AG09309 (cell line): Measurements from ENCODE around the gene FECH.

Experiments used
- DNase-seq: peaks from one replicate; pipeline ENCODE4 v3.0.0-alpha.2; 2010; ENCODE audit warnings: low read depth
- H3K4me3 ChIP-seq: 2 replicates; pipeline ENCODE4 v1.5.1; 2011; ENCODE audit warnings: mild to moderate bottlenecking, low read depth, low read length, moderate library complexity; ENCODE audit not compliant: control insufficient read depth
- TF ChIP-seq, protein P1 (sequence below): IDR thresholded peaks from 2 replicates; pipeline ENCODE4 v1.5.1; 2011; ENCODE audit warnings: mild to moderate bottlenecking, low read depth, low read length, inconsistent platforms; ENCODE audit not compliant: insufficient read depth, control insufficient read depth; ENCODE audit errors: missing control alignments

Gene FECH

DNA sequence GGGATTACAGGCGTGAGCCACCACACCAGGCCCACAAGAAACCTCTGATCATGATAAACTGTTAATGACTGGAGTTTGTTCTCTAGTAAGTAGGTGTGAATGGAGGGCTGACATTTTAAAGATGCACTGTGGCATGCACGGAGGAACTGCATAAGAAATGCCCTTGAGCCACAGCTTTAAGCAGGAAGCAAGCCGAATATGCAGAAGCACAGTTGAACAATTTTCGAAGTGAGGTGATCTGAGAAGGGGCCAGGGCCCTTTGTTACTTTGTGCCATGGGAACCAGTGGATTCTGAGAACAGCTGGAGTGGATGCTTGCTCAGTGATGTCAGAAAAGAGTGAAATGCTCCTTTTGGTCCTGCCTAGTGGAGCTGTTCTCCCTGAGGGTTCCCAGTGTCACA, 16.3 kb downstream of the FECH start:
- H3K4me3 ChIP-seq = no peak overlapping the region
- TF ChIP-seq, protein P1, sequence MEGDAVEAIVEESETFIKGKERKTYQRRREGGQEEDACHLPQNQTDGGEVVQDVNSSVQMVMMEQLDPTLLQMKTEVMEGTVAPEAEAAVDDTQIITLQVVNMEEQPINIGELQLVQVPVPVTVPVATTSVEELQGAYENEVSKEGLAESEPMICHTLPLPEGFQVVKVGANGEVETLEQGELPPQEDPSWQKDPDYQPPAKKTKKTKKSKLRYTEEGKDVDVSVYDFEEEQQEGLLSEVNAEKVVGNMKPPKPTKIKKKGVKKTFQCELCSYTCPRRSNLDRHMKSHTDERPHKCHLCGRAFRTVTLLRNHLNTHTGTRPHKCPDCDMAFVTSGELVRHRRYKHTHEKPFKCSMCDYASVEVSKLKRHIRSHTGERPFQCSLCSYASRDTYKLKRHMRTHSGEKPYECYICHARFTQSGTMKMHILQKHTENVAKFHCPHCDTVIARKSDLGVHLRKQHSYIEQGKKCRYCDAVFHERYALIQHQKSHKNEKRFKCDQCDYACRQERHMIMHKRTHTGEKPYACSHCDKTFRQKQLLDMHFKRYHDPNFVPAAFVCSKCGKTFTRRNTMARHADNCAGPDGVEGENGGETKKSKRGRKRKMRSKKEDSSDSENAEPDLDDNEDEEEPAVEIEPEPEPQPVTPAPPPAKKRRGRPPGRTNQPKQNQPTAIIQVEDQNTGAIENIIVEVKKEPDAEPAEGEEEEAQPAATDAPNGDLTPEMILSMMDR = no peak
- DNase-seq = no peak

DNA sequence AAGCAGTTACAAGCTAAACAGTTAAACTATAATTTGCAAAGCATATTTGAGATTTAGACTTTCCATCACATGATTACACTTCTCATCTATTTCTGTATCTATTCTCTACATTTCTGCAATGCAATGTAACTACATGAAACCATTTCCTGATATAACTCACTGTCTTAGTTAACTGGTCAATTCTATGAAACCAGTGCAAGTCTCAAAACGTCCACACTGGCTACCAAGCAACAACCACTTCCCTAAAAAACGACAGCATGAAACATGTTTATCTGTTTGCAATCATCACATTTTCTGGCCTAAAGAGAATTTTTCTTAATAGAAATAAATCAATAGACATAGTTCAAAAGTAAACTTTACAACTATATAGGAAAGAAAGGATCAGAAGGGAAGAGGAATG, 17.4 kb downstream of the FECH start:
- no peak for DNase-seq
- TF ChIP-seq, protein P1 = no peak
- no peak overlapping the region for H3K4me3 ChIP-seq

DNA sequence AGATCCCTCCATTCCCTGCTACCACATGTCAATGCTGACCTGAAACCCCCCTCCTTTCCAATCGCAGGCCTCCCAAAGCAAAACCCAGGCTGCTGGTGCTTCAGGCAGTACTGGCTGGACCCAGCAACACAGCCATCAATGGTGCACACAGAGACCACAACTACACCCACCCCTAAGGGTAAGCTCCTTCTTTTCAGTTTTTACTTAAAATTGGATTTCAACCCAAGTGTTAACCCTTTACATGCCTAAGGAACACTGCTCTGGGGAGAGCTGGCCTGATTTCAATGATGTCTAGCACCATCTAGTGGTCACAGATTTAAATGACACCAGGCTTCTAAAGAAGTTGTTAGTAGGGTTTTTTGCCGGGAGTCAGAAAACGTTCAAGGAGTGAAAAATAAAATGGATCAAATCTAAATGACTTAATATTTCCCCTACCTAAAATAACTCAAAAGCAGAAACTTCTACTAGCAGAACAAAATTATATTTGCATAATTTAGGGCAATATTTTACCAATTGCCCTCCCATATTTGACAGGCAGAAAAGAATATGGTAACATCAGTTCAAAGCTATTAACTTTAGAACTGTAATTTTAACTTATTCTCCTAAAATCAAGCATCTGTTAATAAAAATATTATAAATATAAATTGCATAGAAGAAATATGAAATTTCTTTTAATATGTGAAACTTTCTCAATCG, 24.6 kb downstream of the FECH start:
- TF ChIP-seq, protein P1 = peak; percentile 66
- no peak for DNase-seq
- no peak overlapping the region for H3K4me3 ChIP-seq

DNA sequence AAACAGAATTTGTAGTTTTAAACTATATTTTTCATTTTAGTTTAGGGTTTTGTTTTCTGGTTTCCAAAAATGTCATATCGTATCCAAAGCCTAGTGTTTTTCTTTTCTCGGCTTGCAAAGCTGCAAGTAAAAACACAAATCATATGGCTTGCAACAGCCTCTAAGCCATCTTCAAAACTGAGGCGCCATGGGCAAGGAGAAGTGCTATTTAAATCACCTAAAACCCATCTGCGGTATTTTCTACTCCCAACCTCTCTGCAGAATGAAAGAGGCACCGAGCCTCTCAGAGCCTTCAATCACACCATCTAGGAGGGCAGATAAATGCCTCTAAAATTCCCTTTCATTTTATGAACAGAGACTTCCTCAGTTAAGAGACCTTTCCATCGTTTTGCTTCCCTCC, 25.2 kb downstream of the FECH start:
- no peak overlapping the region for H3K4me3 ChIP-seq
- DNase-seq = no peak
- TF ChIP-seq, protein P1 = no peak

DNA sequence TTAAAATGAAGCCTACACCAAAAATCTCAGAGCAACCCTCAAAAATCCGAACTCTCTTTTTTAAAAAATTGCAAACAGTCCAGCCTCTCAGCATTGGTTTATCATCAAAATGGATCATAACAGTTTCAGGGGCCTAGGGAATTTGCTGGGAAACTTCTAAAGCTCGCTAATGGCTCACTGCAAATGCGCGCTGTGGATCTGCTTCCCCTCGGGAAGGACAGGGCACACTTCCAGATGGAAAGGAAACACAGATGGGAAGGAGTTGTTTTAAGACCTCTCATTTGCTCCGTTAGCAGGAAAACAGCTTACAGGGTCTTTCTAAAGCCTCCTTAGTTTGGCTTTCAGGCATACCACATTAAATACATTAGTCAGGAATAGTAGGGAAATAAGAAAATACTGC, 27.2 kb downstream of the FECH start:
- no peak for DNase-seq
- TF ChIP-seq, protein P1 = no peak
- no peak overlapping the region for H3K4me3 ChIP-seq

DNA sequence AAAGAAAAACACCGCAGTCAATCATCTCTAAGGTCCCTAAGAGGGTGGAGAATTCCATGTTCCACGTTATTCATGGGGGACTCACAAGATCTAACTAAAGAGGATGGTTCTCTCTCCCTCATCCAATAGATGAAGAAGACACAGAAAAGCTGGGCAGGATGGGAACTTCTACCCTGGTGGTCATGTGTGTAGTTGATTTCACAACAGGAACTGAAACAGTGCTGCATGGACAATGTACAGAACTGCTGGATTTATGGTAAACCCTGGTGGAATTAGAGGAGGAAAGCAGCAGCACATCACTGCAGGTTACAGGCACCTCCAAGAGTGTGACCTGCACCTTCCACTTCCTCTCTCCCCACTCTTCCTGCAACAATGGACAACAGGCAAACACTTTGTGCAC, 31.4 kb downstream of the FECH start:
- no peak for DNase-seq
- TF ChIP-seq, protein P1 = no peak
- no peak overlapping the region for H3K4me3 ChIP-seq

DNA sequence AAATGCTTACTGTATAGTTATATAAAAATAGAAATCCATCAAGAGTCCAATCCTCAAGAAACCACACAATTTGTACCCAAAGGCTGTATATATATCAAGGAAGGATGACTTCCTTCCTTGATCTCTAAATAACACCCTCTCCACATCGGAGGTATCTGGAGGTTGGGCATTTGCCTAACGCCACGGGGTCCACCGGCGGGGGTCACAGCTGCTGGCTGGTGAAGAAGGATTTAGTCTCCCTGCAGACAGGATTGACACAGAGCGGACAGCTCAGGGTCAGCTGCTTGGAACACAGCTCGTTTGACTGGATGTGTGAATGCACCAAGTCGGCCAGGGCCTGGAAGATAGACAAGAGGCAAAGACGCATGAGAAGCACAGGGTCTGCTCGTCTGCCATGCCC, 36.0 kb downstream of the FECH start:
- no peak overlapping the region for H3K4me3 ChIP-seq
- TF ChIP-seq, protein P1 = no peak
- DNase-seq = no peak
